GM20000 (cell line): ENCODE data around the gene OR1M1.
A peak's percentile ranks its signal among the peaks of the same experiment; 100 is the strongest.

ENCODE experiments used
- DNase-seq: peaks from one replicate; pipeline ENCODE4 v3.0.0; 2012; ENCODE audit warnings: low spot score
- TF ChIP-seq, protein P1 (sequence below): IDR thresholded peaks from 2 replicates; pipeline ENCODE4 v1.5.1; 2012; ENCODE audit warnings: mild to moderate bottlenecking, control low read depth; ENCODE audit errors: extremely low read depth, missing control alignments

The OR1M1 gene

DNA sequence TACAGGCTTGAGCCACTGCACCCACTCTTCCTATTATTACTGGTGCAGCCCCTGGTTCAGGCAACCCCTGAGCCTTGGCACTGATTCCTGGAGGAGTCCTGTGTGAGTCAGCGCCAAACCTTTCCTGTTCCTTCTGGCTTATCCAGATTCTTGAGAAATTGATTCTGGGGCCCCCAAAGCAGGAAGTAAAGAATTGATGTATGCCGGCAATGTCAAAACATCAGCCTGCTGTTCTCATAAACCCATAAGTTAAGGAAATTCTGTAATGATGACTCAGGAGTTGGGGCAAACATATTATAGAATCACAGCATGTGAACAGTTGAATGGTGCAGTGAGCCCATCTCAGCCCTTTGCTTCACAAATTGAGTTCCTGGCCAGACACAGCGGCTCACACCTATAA, 41.3 kb downstream of the OR1M1 start:
- TF ChIP-seq, protein P1, sequence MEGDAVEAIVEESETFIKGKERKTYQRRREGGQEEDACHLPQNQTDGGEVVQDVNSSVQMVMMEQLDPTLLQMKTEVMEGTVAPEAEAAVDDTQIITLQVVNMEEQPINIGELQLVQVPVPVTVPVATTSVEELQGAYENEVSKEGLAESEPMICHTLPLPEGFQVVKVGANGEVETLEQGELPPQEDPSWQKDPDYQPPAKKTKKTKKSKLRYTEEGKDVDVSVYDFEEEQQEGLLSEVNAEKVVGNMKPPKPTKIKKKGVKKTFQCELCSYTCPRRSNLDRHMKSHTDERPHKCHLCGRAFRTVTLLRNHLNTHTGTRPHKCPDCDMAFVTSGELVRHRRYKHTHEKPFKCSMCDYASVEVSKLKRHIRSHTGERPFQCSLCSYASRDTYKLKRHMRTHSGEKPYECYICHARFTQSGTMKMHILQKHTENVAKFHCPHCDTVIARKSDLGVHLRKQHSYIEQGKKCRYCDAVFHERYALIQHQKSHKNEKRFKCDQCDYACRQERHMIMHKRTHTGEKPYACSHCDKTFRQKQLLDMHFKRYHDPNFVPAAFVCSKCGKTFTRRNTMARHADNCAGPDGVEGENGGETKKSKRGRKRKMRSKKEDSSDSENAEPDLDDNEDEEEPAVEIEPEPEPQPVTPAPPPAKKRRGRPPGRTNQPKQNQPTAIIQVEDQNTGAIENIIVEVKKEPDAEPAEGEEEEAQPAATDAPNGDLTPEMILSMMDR = no peak
- DNase-seq = no peak

DNA sequence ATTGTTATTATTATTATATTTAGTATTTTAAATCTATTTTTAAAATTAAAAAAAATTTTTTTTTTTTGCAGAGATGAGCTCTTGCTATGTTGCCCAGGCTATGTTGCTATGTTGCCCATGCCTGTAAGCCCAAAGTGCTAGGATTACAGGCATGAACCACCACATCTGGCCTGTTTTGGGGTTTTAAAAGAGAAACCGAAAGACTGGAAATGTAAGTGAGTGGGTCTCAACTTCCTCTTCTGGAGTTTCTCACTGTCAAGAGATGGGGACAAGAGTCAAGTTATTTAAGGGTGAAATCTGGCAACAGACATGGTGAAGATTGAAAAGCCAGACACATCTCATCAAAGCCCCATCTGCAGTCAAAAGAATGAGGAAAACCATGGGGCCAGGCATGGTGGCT, 44.1 kb downstream of the OR1M1 start:
- peak; percentile 23 for DNase-seq
- TF ChIP-seq, protein P1 = no peak

DNA sequence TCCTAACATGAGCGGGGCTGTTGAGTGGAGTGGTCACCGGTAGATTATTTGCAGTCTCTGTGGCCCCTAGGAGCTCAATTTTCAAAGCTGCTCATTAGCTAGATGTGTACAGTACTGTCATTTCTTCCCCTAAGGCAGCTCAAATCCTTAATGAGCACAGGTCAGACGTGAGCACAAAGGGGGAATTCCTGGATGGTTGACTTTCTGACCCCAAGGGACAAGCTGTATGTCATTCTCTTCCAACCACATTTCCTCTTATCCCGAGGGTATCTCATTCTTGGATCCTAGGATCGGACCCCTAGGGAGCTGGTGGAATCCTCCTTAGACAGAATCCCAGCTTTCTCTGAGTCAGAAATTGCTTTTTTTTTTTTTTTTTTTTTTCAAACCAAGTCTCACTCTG, 45.6 kb downstream of the OR1M1 start:
- TF ChIP-seq, protein P1 = no peak
- no peak for DNase-seq

DNA sequence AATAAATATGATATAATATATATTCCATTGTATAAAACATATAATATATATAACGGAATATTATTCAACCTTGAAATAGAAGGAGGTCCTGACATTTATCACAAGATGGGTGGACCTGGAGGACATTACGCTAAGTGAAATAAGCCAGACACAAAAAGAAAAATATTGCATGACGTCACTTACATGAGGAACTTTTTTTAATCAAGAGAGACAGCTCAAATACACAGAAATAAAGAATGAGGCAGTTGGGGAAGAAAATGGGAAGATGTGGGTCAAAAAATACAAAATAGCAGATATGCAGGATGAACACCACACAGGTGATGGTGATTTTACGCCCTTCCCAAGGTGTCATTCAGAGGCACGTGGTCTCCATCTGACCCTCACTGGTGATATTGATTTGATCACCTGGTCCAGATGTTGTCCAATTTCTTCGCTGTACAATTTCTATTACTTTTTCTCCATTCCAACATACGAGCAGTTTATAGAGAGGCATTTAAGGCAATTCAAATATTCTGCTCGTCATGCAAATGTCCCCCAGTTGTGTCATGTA, 52.8 kb downstream of the OR1M1 start:
- no peak for DNase-seq
- TF ChIP-seq, protein P1 = no peak

DNA sequence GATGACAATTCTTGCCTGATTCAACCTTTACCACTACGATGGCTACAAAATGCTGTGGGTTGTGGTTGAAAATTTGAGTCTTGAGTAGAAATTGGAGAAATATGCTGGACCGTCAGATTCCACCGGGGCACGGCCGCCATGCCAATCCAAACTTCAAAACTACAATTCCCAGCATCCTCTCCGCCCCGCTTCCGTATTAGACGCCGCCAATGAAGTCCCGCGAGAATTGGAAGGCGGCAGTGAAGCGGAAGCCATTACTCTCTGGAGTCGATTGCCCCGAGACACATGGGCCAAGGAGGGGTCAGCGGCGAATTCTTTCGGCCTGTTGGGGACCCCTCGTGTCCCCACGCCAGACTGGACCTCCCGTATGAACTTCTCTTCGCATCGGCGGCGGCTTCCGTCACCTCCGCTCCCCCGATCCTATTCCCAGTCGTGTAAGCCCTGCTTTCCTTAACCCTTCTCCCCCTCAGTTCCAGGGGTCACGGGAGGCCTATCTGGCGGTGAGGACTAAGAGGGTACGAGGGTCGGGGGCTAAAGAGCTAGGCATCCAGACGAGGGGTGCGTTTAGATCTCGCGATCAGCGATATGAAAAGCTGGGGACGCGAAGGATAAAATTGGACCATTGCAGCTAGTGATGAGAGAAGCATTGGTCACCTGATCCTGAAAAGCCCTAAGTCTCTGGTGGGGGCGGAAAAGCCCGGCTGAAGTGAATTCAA, 53.5 kb downstream of the OR1M1 start, which contains the start of gene ZNF317:
Gene ZNF317 (plus strand): TSS at position 239 of the 716 bp plus-strand sequence. CDS start 15,620 bp downstream, outside the sequence.
- TF ChIP-seq, protein P1 = no peak
- DNase-seq = peak; percentile 86

DNA sequence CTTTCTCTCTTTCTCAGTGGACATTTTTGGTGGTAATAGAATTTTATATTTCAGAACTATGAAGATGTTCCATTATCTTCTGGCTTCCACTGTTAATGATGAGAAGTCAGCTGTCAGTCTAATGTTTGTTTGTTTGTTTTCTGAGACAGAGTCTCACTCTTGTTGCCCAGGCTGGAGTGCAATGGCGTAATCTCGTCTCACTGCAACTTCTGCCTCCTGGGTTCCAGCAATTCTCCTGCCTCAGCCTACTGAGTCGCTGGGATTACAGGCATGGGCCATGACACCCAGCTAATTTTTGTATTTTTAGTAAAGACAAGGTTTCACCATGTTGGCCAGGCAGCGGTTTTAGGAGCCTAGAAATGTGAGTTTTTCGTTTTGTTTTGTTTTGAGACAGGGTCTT, 58.1 kb downstream of the OR1M1 start:
- TF ChIP-seq, protein P1 = no peak
- DNase-seq = no peak
